GM20000 (cell line): ENCODE measurements around the gene ADAMTSL1.

Source experiments
- DNase-seq: peaks from one replicate; pipeline ENCODE4 v3.0.0; 2012; ENCODE audit warnings: low spot score
- TF ChIP-seq, protein P1 (sequence below): IDR thresholded peaks from 2 replicates; pipeline ENCODE4 v1.5.1; 2012; ENCODE audit warnings: mild to moderate bottlenecking, control low read depth; ENCODE audit errors: extremely low read depth, missing control alignments

Gene ADAMTSL1

DNA sequence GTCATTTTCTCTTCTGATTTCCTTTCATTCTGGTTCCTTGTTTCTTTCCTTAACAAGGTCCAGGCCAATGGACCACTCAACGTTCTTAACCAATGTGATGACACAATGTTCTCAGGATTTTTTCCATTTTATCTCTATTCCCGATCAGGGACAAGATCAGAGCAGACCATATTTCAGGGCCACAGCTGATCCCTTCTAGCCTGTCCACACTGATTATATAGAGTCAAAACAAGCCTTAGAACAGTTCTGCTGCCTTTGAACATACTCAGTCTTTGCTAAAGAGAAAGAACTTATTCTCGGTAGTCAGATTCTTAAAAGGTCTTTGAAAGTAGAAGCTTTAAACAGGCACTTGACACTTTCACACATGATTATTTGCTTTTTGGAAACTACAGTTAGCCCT lies 188.4 kb downstream of the ADAMTSL1 start:
- no peak for DNase-seq
- TF ChIP-seq, protein P1, sequence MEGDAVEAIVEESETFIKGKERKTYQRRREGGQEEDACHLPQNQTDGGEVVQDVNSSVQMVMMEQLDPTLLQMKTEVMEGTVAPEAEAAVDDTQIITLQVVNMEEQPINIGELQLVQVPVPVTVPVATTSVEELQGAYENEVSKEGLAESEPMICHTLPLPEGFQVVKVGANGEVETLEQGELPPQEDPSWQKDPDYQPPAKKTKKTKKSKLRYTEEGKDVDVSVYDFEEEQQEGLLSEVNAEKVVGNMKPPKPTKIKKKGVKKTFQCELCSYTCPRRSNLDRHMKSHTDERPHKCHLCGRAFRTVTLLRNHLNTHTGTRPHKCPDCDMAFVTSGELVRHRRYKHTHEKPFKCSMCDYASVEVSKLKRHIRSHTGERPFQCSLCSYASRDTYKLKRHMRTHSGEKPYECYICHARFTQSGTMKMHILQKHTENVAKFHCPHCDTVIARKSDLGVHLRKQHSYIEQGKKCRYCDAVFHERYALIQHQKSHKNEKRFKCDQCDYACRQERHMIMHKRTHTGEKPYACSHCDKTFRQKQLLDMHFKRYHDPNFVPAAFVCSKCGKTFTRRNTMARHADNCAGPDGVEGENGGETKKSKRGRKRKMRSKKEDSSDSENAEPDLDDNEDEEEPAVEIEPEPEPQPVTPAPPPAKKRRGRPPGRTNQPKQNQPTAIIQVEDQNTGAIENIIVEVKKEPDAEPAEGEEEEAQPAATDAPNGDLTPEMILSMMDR, result no peak

GRCh38 chr9:18665947-18666346 lies 192.0 kb downstream of the ADAMTSL1 start:
- DNase-seq, result no peak
- TF ChIP-seq, protein P1, result no peak

DNA sequence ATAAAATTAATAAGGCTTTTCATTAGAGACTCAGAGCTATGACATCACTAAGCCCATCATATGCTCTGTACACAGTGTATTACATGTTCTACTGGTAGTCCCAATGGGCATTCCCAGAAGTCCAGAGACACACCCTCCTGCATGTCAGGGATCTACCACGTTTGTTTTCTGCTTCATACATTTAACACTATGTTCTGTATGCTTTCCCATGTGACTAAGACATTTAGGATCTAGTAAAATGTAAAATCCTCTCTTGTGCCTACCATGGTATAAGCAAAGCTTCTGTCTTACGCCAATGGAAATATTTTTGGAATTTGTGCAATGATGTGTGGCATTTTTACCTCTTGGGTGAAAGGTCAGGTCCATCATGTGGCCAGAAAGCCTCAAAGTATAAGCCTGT lies 192.4 kb downstream of the ADAMTSL1 start:
- TF ChIP-seq, protein P1, result no peak
- no peak for DNase-seq

DNA sequence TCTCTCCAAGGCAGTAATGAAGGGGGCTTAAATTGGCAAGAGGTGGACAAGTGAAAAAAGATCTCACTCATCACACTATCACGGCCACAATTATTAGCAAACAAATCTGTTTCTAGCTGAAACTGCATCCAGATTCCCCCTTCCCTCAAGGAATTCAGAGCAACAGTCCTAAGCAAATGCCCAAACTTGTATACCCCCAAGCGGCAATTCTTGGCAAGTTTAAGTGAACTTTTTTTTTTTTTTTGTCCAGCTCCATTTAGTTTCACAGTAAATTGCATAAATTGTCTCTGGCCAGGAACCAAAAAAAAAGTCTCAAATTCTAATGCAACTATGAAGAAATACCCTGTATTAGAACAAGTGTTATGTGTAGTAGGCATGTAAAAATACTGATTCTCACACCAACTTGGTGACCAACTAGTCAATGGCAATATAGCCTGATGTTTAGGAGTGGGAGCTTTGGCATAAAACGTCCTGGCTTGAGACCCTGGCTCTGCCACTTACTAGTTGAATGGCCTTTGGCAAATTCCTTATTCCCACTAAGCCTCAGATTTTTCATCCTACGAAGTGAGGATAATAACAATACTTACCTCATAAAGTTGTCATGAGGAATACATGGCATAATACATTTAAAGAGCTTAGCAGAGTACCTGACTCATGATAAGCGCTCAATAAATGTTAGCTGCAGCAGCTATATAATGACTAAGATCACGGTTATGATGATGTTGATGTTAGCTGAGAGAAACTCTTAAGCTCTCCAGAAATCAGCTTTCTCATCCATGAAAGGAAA lies 193.2 kb downstream of the ADAMTSL1 start:
- TF ChIP-seq, protein P1, result no peak
- no peak for DNase-seq

DNA sequence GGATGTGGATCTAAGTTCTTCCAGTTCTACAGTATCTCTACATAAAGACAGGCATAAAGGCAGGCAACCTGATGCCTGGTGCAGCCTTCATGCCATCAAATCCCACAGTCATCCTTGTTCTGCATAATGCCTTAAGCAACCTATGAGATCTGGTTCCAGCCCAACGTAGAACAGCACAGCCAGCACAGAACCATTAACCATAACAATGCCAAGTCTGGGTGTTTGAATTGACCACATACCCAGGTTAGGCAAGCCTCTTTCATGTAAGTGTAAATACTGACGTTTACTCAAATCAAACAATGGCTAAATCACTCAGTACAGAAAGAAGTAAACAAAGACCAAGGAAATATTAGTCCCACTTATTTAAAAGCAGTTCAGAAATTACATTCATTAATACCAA lies 195.0 kb downstream of the ADAMTSL1 start:
- no peak for DNase-seq
- TF ChIP-seq, protein P1, result no peak

DNA sequence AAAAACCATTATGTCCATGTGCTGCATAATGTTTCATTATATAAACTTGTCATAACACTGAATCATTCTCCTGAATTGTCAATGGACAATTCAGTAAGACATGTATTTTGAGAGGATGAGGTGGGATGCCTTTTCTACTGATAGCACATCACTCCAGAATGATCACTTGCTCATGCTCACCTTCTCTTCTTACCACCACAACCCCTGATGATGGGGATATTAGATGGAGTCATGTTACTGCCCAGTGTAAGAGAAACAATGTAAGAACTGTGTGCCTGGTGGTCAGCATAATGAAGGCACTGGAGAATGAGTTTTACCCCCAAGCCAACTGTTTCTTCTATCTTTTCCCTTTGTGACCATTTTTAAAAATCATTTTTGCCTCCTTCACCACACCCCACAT lies 198.8 kb downstream of the ADAMTSL1 start:
- no peak for DNase-seq
- TF ChIP-seq, protein P1, result no peak

- TF ChIP-seq, protein P1, result no peak
- DNase-seq, result no peak
These were observed 199.2 kb downstream of the ADAMTSL1 start for GRCh38 chr9:18673179-18673578.
